ENCODE data around the gene ACY1. TPM values are rescaled to one million over a fixed set of nuclear protein-coding genes. Genes with fewer than 3 reads are reported as not detected.
A peak's percentile ranks its signal among the peaks of the same experiment; 100 is the strongest.

The ACY1 gene
- total and polyA plus RNA-seq, 10 of the 15 experiments (the other 5 are each of a cell fraction or from before 2014, with no cell fraction given), result 18.5 to 42.2 (median 27.8) TPM

DNA sequence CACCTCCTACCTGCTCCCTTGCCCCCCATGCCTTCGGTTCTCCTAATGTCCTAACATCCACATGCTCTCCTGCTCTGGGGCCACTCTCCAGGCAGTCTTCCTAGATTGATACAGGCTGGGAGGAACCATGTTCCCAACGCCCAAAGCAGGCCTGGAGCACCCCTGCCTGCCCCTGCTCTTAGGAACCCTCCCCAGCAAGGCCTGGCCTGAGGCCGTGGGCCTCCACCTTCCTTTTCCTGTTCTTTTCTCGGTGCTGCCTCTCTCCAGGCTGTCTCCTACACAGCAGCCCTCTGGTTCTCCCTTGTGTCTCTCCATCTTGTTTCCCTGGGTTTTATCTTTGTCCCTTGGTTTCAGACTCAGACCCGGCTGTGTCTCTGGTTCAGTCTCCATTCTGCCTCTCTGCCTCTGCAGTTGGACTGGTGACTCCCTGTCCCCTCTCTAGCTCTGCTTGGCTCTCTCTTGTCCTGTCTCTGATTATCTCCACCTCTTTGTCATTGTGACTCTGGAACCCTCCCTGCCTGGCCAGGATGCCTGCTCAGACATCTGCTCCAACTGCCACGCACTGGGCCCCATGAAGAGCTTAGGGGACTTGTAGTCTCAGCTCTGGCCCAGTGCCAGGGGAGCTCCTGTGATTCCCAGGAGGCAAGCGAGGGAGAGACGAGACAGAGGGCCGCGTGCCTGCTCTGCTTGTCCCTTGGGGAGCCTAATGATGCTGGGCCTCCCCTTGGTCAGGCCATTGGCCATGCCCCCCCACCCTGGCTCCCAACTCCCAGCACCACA, 38.3 kb downstream of the ACY1 start:
- RAD21 ChIA-PET (ENCODE audit: unreplicated experiment), result interaction anchor here (1.0 to 7.1 kb wide), 4 partner anchors 9 to 31 kb away, joined by 3 to 70 read pairs (median 45); no protein-coding TSS in a partner anchor
- 46% methylated on average over 10 of the region's 10 CpGs for WGBS (ENCODE audit: insufficient coverage, insufficient replicate concordance, low lambda C conversion rate, missing lambda C conversion rate)
- Histone ChIP-seq H3K9ac (ENCODE audit: control insufficient read depth, insufficient read depth, low read length) (no peak overlapping the region), H3K79me2 (ENCODE audit: control insufficient read depth, insufficient read depth, low read length) (no peaks in the 10 kb centered on the region), H4K20me1 (ENCODE audit: control insufficient read depth, insufficient read depth) (no peaks in the 10 kb centered on the region), H3K9me3 (replicated peaks; ENCODE audit: control insufficient read depth, insufficient read depth, low read length) (no peaks in the 10 kb centered on the region), H3K27me3 (replicated peaks in 1 of 2; ENCODE audit: control insufficient read depth in 2 of 2, insufficient read depth in 2 of 2, low read length in 1 of 2) (no peaks in the 10 kb centered on the region), H2AFZ (ENCODE audit: control insufficient read depth, low read depth, low read length) (peak overlapping the region; percentile 35; the same call in 1 of the 2 replicates), H3K36me3 (ENCODE audit: control insufficient read depth in 2 of 2, insufficient read depth in 2 of 2, low read length in 1 of 2) (no peaks in the 10 kb centered on the region), H3K4me2 (ENCODE audit: control insufficient read depth, insufficient read depth) (no peak overlapping the region), H3K4me1 (ENCODE audit: control insufficient read depth, insufficient read depth, low read length) (peaks cover 18% of the 10 kb centered on the region), H3K4me3 (no peak overlapping the region), H3K27ac (ENCODE audit: control insufficient read depth, insufficient read depth) (no peak overlapping the region)
- no TSS peak for BruUV-seq (replicated peaks)
- intact Hi-C loops (cut with micrococcal nuclease; ENCODE audit: unreplicated experiment) (no loop called here), in situ Hi-C loops (cut with MboI) (no loop called here)
- SMC1A ChIA-PET (ENCODE audit: uncharacterized antibody, unreplicated experiment), result interaction anchor here (0.8 to 12.8 kb wide), 7 partner anchors 9 to 33 kb away, joined by 3 to 116 read pairs (median 8); partner anchors contain the start of gene DUSP7
- POLR2A ChIA-PET, result interaction anchor here (0.8 to 2.3 kb wide), 5 partner anchors 10 to 35 kb away, joined by 4 to 21 read pairs (median 4); partner anchors contain the start of gene RPL29
- ATAC-seq (no peak), DNase-seq (ENCODE audit: low read depth, low spot score) (no peak), FAIRE-seq (no peak)
- TF ChIP-seq MEF2B (IDR thresholded peaks at IDR 0.05; ENCODE audit: partially characterized antibody, poor library complexity, severe bottlenecking), result peak; percentile 70
- 0 out of 4 replicates have a peak, but pooled peaks of 1 of the 2 experiments have one; percentile 18 for TF ChIP-seq BHLHE40 (IDR thresholded peaks at IDR 0.05; ENCODE audit: borderline replicate concordance in 1 of 2, low read depth in 2 of 2, low read length in 1 of 2)
- TF ChIP-seq, protein P1, sequence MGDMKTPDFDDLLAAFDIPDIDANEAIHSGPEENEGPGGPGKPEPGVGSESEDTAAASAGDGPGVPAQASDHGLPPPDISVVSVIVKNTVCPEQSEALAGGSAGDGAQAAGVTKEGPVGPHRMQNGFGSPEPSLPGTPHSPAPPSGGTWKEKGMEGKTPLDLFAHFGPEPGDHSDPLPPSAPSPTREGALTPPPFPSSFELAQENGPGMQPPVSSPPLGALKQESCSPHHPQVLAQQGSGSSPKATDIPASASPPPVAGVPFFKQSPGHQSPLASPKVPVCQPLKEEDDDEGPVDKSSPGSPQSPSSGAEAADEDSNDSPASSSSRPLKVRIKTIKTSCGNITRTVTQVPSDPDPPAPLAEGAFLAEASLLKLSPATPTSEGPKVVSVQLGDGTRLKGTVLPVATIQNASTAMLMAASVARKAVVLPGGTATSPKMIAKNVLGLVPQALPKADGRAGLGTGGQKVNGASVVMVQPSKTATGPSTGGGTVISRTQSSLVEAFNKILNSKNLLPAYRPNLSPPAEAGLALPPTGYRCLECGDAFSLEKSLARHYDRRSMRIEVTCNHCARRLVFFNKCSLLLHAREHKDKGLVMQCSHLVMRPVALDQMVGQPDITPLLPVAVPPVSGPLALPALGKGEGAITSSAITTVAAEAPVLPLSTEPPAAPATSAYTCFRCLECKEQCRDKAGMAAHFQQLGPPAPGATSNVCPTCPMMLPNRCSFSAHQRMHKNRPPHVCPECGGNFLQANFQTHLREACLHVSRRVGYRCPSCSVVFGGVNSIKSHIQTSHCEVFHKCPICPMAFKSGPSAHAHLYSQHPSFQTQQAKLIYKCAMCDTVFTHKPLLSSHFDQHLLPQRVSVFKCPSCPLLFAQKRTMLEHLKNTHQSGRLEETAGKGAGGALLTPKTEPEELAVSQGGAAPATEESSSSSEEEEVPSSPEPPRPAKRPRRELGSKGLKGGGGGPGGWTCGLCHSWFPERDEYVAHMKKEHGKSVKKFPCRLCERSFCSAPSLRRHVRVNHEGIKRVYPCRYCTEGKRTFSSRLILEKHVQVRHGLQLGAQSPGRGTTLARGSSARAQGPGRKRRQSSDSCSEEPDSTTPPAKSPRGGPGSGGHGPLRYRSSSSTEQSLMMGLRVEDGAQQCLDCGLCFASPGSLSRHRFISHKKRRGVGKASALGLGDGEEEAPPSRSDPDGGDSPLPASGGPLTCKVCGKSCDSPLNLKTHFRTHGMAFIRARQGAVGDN (IDR thresholded peaks at IDR 0.05), result peak; percentile 52
- TF ChIP-seq IKZF1 (conservative IDR thresholded peaks at IDR 0.05), result 0 out of 2 replicates have a peak, but pooled peaks have one; percentile 20
- TF ChIP-seq MYC (IDR thresholded peaks at IDR 0.05; ENCODE audit: insufficient read depth, insufficient read length, insufficient replicate concordance, low read length, severe bottlenecking), result no peak
- CTCF ChIA-PET, result interaction anchor here (0.6 to 3.9 kb wide), 10 partner anchors 15 to 268 kb away, joined by 3 to 30 read pairs (median 5); no protein-coding TSS in a partner anchor

All from GM12878 (cell line).